Tibial artery (tissue), 4 donors: ENCODE data around the gene ECHDC3.

Source experiments
- DNase-seq, 2 donors: peaks; one replicate each; pipeline ENCODE4 v3.0.0-alpha.2; 2019
- H3K27ac ChIP-seq, 2 donors: fragments of 200-600 bp; sonication (generic) in 1 of 2; 1 replicate in 1 of 2; 2 replicates in 1 of 2; pipeline ENCODE4 v1.5.1; 2018 to 2019; ENCODE audit warnings: mild to moderate bottlenecking in 1 of 2
- H3K27me3 ChIP-seq, 2 donors: fragments of 200-600 bp; sonication (generic) in 1 of 2; one replicate each; pipeline versions ENCODE4 v1.5.1 to v1.6.0; 2016 to 2019
- H3K36me3 ChIP-seq, 3 donors: fragments of 200-600 bp; sonication (generic) in 2 of 3; one replicate each; pipeline ENCODE4 v1.5.1; 2016 to 2019; ENCODE audit warnings: mild to moderate bottlenecking in 2 of 3
- H3K4me1 ChIP-seq, 4 donors: fragments of 200-600 bp; sonication (generic) in 2 of 4; 1 replicate in 3 of 4; 2 replicates in 1 of 4; pipeline ENCODE4 v1.5.1; 2016 to 2019
- H3K4me3 ChIP-seq, 2 donors: fragments of 200-600 bp; sonication (generic) in 1 of 2; 1 replicate in 1 of 2; 2 replicates in 1 of 2; pipeline ENCODE4 v1.5.1; 2018 to 2019; ENCODE audit warnings: mild to moderate bottlenecking in 2 of 2
- H3K9me3 ChIP-seq, 3 donors: fragments of 200-600 bp; sonication (generic) in 1 of 3; one replicate each; pipeline ENCODE4 v1.5.1; 2016 to 2019
- intact Hi-C: fragments of 100-400 bp; cut with DNase I; formaldehyde crosslinking; loops from one replicate; pipeline ENCODE4 v1.15.0; 2023; ENCODE audit warnings: low total_unique reads
- TF ChIP-seq, protein P1 (sequence below), 2 experiments: fragments of 200-600 bp in 1 of 2; fragments of 450-650 bp in 1 of 2; IDR thresholded peaks; one replicate each; pipeline ENCODE4 v1.5.1; 2017 to 2019; ENCODE audit warnings: antibody characterized with exemption in 2 of 2, mild to moderate bottlenecking in 1 of 2, moderate library complexity in 1 of 2

The ECHDC3 gene

GRCh38 chr10:11813177-11813576 lies 71.0 kb downstream of the ECHDC3 start:
- Histone ChIP-seq H3K27me3 (peaks cover 0 to 7% of the 10 kb centered on the region in 2 donors), H3K9me3 (no peaks in the 10 kb centered on the region), H3K36me3 (no peaks in the 10 kb centered on the region), H3K4me1 (no peaks in the 10 kb centered on the region), H3K27ac (no peak overlapping the region), H3K4me3 (no peak overlapping the region)
- TF ChIP-seq, protein P1, sequence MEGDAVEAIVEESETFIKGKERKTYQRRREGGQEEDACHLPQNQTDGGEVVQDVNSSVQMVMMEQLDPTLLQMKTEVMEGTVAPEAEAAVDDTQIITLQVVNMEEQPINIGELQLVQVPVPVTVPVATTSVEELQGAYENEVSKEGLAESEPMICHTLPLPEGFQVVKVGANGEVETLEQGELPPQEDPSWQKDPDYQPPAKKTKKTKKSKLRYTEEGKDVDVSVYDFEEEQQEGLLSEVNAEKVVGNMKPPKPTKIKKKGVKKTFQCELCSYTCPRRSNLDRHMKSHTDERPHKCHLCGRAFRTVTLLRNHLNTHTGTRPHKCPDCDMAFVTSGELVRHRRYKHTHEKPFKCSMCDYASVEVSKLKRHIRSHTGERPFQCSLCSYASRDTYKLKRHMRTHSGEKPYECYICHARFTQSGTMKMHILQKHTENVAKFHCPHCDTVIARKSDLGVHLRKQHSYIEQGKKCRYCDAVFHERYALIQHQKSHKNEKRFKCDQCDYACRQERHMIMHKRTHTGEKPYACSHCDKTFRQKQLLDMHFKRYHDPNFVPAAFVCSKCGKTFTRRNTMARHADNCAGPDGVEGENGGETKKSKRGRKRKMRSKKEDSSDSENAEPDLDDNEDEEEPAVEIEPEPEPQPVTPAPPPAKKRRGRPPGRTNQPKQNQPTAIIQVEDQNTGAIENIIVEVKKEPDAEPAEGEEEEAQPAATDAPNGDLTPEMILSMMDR (IDR thresholded peaks at IDR 0.05), result no peak
- no peak for DNase-seq
- intact Hi-C loops, result no loop called here
